Neural progenitor cell (in vitro differentiated cells): ENCODE measurements around the gene OR5V1.
"Not testable (repeated sequence)": the region's sequence is repeated elsewhere in the genome, so short reads cannot be mapped to it uniquely, and the experiment has no call there.

Source experiments
- EZH2 ChIP-seq: fragments of 200-600 bp; sonication (generic); IDR thresholded peaks from 2 replicates; pipeline ENCODE4 v1.6.1; 2017; ENCODE audit warnings: antibody characterized with exemption, mild to moderate bottlenecking, moderate library complexity
- EZH2phosphoT487 ChIP-seq: fragments of 200-600 bp; sonication (generic); IDR thresholded peaks from 2 replicates; pipeline ENCODE4 v1.6.1; 2017; ENCODE audit warnings: antibody characterized with exemption
- TF ChIP-seq, protein P1 (sequence below): fragments of 200-600 bp; sonication (generic); IDR thresholded peaks from 2 replicates; pipeline ENCODE4 v1.5.1; 2017; ENCODE audit warnings: antibody characterized with exemption, mild to moderate bottlenecking

DNA sequence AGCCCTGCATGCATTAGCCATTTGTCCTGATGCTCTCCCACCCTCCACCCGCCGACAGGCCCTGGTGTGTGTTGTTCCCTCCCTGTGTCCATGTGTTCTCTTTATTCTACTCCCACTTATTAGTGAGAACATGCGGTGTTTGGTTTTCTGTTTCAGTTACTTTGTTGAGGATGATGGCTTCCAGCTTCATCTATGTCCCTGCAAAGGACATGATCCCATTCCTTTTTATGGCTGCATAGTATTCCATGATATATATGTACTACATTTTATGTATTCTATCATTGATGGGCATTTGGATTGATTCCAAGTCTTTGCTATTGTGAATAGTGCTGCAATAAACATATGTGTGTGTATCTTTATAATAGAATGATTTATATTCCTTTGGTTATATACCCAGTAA lies 19.3 kb downstream of the OR5V1 start:
- TF ChIP-seq, protein P1, sequence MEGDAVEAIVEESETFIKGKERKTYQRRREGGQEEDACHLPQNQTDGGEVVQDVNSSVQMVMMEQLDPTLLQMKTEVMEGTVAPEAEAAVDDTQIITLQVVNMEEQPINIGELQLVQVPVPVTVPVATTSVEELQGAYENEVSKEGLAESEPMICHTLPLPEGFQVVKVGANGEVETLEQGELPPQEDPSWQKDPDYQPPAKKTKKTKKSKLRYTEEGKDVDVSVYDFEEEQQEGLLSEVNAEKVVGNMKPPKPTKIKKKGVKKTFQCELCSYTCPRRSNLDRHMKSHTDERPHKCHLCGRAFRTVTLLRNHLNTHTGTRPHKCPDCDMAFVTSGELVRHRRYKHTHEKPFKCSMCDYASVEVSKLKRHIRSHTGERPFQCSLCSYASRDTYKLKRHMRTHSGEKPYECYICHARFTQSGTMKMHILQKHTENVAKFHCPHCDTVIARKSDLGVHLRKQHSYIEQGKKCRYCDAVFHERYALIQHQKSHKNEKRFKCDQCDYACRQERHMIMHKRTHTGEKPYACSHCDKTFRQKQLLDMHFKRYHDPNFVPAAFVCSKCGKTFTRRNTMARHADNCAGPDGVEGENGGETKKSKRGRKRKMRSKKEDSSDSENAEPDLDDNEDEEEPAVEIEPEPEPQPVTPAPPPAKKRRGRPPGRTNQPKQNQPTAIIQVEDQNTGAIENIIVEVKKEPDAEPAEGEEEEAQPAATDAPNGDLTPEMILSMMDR, result not testable (repeated sequence)
- not testable (repeated sequence) for TF ChIP-seq EZH2, EZH2phosphoT487
